GM12801 (cell line): ENCODE data around the gene PALM3.

Experiments used
- TF ChIP-seq, protein P1 (sequence below): IDR thresholded peaks from one replicate; pipeline ENCODE4 v1.5.1; 2011; ENCODE audit warnings: control low read depth; ENCODE audit not compliant: insufficient read length; ENCODE audit errors: extremely low read depth

The PALM3 gene, protein sequence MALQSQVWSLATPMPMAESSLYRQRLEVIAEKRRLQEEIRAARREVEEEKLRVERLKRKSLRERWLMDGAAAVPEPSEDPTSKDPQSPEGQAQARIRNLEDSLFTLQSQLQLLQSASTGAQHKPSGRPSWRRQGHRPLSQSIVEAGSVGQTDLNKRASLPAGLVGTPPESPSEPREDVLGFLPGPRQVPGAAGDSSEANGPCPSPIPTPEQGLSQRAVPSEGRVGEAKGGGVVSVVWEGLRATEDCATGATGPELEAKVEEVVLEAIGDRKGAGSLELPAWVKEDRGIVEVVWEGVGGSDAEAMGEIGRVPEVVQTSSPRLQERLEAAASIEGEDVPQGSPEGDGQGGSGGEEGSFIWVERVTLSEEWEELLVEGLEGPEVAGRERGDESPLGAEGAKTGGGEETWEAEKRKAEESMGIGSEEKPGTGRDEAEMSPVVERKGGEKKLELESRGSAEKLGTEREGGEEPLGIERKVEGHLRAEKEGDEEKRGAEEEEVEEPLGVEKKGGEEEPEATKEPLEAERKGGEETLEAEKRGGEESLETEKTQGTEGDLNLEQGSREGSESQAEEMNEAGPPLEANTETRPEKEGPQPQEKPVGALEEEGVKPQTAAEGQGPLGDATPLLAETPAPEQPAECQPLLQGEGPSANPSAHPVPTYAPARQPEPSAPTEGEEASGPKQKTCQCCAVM

DNA sequence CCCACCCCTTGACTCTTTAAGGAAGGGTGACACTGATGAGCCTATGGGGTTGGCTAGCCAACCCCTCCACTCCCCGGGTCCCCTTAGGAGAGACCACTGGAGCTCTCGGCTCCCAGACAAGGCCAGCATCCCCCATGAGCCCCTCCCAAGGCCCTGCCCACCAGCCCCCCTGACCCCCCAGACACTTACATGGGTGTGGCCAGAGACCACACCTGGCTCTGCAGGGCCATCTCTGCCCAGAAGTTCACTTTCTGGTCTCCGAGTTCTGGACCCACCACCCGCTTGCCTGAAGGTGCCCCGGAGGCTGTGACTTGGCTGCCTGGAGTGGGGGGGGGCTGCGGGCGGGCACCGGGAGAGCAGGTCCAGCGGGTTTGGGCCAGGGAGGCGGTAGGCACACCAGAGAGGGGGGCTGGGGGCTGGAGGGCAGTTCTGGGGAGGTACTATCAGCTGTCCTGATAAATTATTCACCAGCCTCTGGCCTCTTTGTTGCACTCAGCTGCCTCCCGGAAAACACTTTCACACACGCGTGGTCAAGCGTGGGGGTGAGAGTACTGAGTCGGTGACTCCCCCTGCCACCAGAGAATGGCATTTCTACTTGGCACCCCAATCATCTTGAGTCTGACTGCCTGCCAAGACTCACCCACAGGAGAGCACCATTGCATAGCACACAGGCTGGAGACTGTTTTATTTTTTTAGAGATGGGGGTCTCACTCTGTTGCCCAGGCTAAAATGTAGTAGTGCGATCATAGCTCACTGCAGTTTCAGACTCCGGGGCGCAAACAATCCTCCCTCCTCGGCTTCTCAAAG lies at the start of gene PALM3:
PALM3 (minus strand) TSS at position 326 of the 807 bp plus-strand sequence; CDS start at position 230, 96 bp downstream.
- TF ChIP-seq, protein P1, sequence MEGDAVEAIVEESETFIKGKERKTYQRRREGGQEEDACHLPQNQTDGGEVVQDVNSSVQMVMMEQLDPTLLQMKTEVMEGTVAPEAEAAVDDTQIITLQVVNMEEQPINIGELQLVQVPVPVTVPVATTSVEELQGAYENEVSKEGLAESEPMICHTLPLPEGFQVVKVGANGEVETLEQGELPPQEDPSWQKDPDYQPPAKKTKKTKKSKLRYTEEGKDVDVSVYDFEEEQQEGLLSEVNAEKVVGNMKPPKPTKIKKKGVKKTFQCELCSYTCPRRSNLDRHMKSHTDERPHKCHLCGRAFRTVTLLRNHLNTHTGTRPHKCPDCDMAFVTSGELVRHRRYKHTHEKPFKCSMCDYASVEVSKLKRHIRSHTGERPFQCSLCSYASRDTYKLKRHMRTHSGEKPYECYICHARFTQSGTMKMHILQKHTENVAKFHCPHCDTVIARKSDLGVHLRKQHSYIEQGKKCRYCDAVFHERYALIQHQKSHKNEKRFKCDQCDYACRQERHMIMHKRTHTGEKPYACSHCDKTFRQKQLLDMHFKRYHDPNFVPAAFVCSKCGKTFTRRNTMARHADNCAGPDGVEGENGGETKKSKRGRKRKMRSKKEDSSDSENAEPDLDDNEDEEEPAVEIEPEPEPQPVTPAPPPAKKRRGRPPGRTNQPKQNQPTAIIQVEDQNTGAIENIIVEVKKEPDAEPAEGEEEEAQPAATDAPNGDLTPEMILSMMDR = no peak

DNA sequence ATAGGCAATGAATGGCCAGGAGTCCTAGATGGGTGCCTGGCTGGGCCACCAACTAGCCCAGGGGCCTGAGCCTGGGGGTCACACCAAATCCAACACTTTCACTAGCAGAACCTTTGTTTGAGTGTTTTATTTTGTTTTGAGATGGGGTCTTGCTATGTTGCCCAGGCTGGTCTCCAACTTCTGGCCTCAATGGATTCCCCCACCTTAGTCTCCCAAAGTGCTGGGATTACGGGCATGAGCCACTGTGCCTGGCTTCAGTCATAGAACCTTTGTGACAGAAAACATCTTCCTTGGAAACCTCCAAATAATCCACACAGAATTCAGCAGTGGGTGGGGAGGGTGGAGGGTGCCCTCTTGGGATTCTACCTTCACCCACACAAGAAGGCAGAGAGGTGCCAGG lies 49.6 kb upstream of the PALM3 start:
- TF ChIP-seq, protein P1 = no peak

DNA sequence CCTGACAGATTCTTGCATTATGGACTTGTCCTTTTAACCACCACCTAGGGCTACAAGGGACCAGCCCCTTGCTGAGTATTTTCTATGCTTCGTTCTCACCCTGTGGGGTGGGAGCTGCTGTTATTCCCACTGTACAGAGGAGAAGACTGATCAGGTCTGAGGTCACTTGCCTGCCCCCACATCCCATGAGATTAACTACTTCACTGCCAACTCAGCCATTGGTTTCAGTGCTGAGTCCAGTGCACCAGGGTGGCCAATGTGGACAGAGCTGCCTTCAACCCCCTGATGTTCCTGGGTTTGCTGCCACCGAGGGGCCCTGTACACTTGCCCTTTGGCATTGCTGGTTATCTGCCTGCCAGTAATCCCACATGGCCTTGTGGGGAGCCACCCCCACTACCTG lies 48.8 kb upstream of the PALM3 start:
- TF ChIP-seq, protein P1 = no peak

DNA sequence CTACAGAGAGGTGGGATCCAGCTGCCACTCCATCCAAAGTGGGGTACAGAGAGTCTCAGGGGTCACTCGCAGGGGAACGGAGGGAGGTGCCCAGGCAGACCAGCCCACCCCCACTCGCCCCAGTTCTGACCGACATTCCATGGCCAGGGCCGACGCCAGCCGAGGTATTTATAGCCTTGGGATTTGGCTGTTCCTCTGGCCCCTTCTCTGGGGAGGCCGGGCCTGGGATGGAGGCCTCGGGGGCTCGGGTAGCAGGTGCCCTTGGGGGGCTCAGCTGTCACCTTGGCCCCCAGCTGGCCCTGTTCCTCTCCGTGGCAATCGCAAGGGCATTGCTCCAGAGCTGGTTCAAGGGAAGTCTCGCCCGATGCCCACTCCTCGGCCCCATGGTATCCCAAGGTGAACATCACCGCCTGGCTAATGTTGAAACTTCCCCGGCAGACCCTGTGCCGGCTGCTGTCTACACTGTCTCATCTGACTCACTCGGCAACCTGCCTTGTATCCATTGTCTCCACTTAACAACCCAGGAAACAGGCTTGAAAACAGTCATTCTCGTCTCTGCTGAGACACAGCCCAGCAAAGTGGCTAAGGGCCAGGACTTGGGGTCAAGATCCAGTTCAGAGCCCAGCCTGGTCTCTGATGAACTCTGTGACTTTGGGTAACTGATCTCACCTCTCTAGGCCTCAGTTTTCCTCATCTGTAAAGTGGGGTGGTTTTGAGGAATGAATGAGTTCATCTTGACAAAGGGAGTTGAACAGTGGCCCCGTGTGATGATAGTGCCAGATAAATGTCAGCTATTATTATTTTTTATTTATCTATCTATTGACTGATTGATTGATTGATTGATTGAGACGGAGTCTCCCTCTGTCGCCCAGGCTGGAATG lies 45.9 kb upstream of the PALM3 start:
- TF ChIP-seq, protein P1 = no peak

DNA sequence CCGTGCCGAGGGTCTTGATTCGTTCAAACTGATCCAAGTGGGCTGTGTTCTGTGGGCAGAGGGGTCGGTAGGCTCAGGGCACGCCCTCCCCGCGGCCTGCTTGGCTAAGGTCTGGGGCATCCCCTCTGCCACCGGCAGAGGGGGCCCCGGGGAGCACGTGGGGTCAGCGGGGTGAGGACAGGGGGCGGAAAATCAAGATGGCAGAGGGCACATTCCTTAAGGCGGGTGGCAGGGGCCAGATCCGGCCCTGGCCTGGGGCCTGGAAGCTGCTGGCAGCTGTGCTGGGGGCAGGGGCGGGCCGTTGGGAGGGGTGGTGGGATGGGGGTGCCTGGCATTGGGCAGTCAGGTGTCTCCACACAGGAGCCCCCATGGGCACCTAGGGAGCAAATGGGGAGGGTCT lies 45.0 kb upstream of the PALM3 start:
- TF ChIP-seq, protein P1 = no peak

DNA sequence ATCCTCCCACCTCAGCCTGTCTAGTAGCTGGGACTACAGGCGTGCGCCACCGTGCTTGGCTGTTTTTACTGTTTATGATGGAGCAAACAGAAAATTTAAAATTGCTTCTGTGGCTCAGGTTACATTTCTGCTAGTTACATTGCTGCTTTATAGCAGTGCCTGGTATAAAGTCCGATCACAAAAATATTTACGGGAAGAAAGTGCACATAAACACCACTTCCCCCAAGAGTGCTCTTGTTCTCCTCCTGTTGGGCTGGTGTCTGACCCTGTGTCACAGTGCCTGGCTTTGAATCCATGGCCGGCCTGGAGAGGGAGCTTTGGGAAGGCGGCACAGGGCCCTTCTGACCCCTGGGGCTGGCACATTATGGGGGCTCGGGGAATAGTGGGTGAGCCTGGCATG lies 43.8 kb upstream of the PALM3 start:
- TF ChIP-seq, protein P1 = no peak

DNA sequence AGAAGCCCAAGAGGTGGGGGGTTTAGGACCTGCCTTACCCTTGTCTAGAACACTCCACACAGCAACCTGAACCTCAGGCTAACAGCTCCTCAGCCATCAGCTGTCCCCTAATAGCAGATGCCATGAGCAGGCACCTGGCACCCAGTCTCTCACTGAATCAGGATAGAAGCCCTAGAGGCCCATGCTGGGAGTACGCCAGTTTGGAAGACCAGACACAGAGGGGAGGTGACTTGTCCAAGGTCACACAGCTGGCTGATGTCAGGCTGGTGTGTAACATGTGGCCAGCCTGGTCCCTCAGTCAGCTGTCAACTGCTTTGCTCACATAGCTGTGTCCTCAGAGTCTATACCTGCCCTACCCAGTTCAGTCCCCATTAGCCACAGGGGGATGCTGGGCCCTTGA lies 41.4 kb upstream of the PALM3 start:
- TF ChIP-seq, protein P1 = no peak
